Left ventricle myocardium inferior (tissue), 1 donor: ENCODE data around the gene MFRP. TPM values are rescaled to one million over a fixed set of nuclear protein-coding genes. Genes with fewer than 3 reads are reported as not detected.

Experiments
- DNase-seq: peaks from one replicate; pipeline ENCODE4 v3.0.0-alpha.2; 2020
- H3K27ac ChIP-seq: fragments of 200-600 bp; replicated peaks from 2 replicates; pipeline ENCODE4 v1.8.0; 2021
- H3K27me3 ChIP-seq: fragments of 200-600 bp; 2 replicates; pipeline ENCODE4 v1.8.0; 2021; ENCODE audit warnings: low read depth
- H3K36me3 ChIP-seq: fragments of 200-600 bp; 2 replicates; pipeline ENCODE4 v1.8.0; 2021
- H3K4me1 ChIP-seq: fragments of 200-600 bp; 2 replicates; pipeline ENCODE4 v1.8.0; 2021
- H3K4me3 ChIP-seq: fragments of 200-600 bp; 2 replicates; pipeline ENCODE4 v1.8.0; 2021; ENCODE audit warnings: mild to moderate bottlenecking, moderate library complexity
- H3K9me3 ChIP-seq: fragments of 200-600 bp; replicated peaks from 2 replicates; pipeline ENCODE4 v1.8.0; 2021
- intact Hi-C: fragments of 100-400 bp; cut with micrococcal nuclease; formaldehyde crosslinking; loops from one replicate; pipeline ENCODE4 v1.11.0; 2022
- total RNA-seq: library from RNA; stranded (reverse); fragmentation: NEBNext Ultra II Directional; extraction: Animal tissue kit (Norgen Biotek cat#: 25700); gene quantifications from one replicate; pipeline ENCODE4 v1.2.1, GENCODE V29; 2021
- TF ChIP-seq, protein P1 (sequence below): fragments of 200-600 bp; IDR thresholded peaks from 2 replicates; pipeline ENCODE4 v1.8.0; 2021; ENCODE audit warnings: antibody characterized with exemption, mild to moderate bottlenecking, borderline replicate concordance
- donor health status: DM: no; HTN: yes; CAD: no; lungs with severe emphysema.

The MFRP gene
- total RNA-seq, 1 donor from 2014 or later = not detected

DNA sequence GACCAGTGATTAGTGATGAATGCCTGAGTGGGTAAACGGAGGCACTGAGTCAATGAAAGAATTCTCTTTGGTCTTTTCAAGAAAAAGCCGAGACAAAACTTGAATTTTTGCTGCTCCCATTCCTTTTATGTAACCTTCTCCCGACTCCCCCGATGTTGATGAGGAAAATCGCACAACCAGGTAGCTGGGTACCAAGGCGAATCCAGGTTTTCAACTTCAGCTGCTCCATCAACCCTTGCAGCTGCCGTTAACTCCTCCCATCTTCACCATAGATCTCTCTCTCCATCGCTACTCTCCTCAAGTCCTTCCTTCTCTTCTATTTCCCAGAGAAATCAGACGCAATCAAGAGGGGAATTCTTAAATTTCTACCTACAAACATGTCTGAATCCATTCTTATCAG lies 35.6 kb upstream of the MFRP start:
- peak overlapping the region; percentile 68 for H3K4me3 ChIP-seq
- peak overlapping the region; percentile 95 for H3K27ac ChIP-seq

DNA sequence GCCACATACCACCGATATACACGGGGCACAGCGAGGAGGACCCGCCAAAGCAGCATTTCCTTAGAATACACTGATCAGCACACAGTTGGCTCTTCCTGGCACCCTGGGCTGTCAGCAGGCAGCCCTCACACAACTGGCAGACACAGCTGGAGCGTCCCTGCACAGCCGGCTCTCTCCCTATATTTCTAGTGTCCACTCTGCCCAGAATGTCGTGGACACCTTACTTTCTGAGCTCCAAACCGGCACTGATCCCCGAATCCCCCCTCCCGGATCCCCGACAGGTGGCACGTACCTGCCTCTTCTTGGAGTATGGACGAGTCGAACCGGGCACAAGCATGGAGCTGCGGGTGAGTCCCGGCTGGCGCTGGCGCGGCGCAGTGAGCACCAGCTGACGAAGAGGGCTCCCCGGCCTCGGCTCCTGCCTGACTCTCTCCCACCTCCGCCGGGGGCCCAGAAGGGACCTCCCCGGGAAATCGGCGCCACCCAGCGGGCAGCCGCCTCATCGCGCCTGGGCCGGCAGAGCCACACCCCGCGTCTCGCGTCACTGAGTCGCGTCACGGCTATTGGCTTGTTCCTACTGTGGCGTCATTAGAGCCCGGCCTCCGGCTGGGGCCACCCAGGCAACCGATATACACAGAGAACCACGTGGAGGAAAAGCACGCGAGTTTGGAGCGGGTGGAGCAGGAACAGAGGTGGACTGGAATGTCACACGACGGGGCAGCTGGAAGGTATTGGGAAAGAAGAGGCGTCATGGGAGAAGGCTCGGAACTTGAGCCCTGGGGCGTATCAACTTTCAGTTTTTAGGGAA lies 34.9 kb upstream of the MFRP start, which contains the start of gene USP2:
USP2 (minus strand) TSS at position 510 of the 808 bp plus-strand sequence. CDS start 8,210 bp downstream, outside the sequence.
- H3K9me3 ChIP-seq = no peaks in the 10 kb centered on the region
- peak within 1 kb of the TSS; percentile 95 for H3K27ac ChIP-seq
- peak within 1 kb of the TSS; percentile 68 for H3K4me3 ChIP-seq
- peaks cover 43% of the 10 kb centered on the region for H3K4me1 ChIP-seq
- TF ChIP-seq, protein P1, sequence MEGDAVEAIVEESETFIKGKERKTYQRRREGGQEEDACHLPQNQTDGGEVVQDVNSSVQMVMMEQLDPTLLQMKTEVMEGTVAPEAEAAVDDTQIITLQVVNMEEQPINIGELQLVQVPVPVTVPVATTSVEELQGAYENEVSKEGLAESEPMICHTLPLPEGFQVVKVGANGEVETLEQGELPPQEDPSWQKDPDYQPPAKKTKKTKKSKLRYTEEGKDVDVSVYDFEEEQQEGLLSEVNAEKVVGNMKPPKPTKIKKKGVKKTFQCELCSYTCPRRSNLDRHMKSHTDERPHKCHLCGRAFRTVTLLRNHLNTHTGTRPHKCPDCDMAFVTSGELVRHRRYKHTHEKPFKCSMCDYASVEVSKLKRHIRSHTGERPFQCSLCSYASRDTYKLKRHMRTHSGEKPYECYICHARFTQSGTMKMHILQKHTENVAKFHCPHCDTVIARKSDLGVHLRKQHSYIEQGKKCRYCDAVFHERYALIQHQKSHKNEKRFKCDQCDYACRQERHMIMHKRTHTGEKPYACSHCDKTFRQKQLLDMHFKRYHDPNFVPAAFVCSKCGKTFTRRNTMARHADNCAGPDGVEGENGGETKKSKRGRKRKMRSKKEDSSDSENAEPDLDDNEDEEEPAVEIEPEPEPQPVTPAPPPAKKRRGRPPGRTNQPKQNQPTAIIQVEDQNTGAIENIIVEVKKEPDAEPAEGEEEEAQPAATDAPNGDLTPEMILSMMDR = peak; percentile 94
- H3K36me3 ChIP-seq = no peaks in the 10 kb centered on the region
- peak; percentile 95 for DNase-seq
- intact Hi-C loops = no loop called here
- H3K27me3 ChIP-seq = peaks cover 8% of the 10 kb centered on the region

More for the DNA sequence above, 35.6 kb upstream of the MFRP start:
- no peak for DNase-seq
- TF ChIP-seq, protein P1 = no peak
- Histone ChIP-seq H3K9me3 (no peaks in the 10 kb centered on the region), H3K27me3 (peaks cover 8% of the 10 kb centered on the region), H3K4me1 (peaks cover 39% of the 10 kb centered on the region), H3K36me3 (no peaks in the 10 kb centered on the region)
- intact Hi-C loops = no loop called here

DNA sequence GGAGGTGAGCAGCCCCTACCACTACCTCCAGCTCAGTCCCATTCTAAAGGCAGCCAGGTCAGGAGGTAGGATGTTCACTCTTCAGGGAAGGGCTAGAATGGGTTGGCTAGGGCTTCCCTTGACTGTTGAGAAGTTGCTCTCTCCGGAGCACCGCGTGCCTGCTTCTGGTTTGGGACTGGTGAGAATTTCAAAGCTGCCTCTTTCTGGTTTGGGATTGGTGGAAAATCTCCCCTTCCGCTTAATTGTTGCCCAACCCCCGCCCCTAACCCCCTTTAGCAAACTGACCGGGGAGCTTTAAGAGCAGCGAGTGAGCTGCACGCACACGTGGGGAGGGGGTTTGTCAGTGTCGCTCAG lies 34.3 kb upstream of the MFRP start:
- no peaks in the 10 kb centered on the region for H3K36me3 ChIP-seq
- peak overlapping the region; percentile 95 for H3K27ac ChIP-seq
- intact Hi-C loops = no loop called here
- H3K9me3 ChIP-seq = no peaks in the 10 kb centered on the region
- TF ChIP-seq, protein P1 = no peak
- H3K4me1 ChIP-seq = peaks cover 49% of the 10 kb centered on the region
- peak overlapping the region; percentile 68 for H3K4me3 ChIP-seq
- no peak for DNase-seq
- peaks cover 6% of the 10 kb centered on the region for H3K27me3 ChIP-seq

DNA sequence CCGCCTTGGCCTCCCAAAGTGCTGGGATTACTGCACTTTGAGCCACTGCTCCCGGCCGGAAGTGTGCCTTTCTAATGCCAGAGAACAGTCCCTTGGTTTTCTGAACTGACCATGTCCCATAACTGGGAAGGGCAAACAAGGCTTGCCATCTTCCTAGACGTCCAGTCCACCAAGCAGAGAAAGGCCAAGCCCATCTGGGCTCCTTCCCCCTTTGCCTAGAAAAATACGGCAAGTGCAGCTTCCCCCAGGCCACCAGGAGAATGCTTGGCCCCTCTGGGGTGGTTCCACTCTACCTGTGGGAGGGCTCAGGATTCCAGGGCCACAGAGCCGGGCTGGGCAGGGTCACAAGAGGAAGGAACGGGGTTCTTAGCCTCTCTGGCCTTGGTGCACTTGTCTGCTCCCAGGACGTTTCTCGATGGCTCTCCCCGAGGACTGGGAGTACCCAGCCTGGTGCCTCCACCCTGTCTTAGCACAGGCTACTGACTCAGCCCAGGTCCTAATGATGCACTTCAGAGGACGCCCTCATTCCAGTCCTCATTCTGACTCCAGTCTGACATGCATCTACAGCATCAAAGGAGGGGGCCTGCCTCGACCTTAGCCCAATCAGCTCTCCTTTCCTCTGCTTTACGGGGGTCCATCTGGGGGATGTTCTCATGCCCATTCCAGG lies 33.8 kb upstream of the MFRP start:
- H3K4me3 ChIP-seq = peak overlapping the region; percentile 68
- intact Hi-C loops = no loop called here
- TF ChIP-seq, protein P1 = no peak
- H3K27me3 ChIP-seq = peaks cover 1% of the 10 kb centered on the region
- no peak for DNase-seq
- H3K4me1 ChIP-seq = peaks cover 54% of the 10 kb centered on the region
- H3K36me3 ChIP-seq = no peaks in the 10 kb centered on the region
- H3K27ac ChIP-seq = peak overlapping the region; percentile 95
- no peaks in the 10 kb centered on the region for H3K9me3 ChIP-seq

DNA sequence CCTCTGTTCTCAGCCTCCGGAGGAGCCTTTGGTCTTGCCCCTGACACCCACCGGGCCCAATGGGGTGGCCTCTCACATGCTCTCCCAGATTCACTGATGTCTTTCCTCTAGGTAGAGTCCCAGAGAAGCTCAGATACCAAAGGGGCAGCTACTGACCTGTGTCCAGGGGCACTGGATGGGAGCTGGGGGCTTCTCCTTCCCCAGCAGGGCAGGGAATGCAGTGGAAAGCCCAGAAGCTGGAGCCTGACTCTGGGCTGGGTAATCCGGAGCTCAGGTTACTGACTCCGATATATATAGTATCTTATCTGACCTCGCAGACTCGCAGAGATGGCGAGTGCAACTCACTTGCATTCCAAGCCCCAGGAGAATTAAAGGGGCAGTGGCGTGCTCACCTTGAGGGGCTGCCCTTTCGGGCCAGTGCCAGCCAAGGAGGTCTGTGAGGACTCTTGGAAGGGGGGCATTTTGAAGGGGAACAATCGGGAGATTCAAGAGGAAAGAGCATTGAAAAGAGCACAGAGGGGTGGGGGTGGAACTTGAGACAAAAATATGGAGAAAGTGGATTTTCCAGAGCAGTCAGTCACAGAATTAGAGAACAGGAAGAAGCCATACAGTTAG lies 32.5 kb upstream of the MFRP start:
- peak overlapping the region; percentile 71 for H3K4me3 ChIP-seq
- H3K27me3 ChIP-seq = no peaks in the 10 kb centered on the region
- H3K36me3 ChIP-seq = no peaks in the 10 kb centered on the region
- peaks cover 67% of the 10 kb centered on the region for H3K4me1 ChIP-seq
- intact Hi-C loops = no loop called here
- no peak for DNase-seq
- peak overlapping the region; percentile 95 for H3K27ac ChIP-seq
- no peaks in the 10 kb centered on the region for H3K9me3 ChIP-seq
- TF ChIP-seq, protein P1 = no peak
